Gastrocnemius medialis (tissue), 4 donors: ENCODE measurements around the gene UBE2V1. TPM values are rescaled to one million over a fixed set of nuclear protein-coding genes. Genes with fewer than 3 reads are reported as not detected.

Experiments used
- ATAC-seq, 2 donors: fragments of 150-250 bp; one replicate each; pipeline ENCODE4 v1.9.1; 2016
- DNase-seq, 2 donors: peaks; one replicate each; pipeline ENCODE4 v3.0.0-alpha.2; 2019
- H3K27ac ChIP-seq, 4 donors: fragments of 200-600 bp; sonication (generic); 1 replicate in 1 of 4; 2 replicates in 3 of 4; pipeline ENCODE4 v1.5.1; 2016 to 2018; ENCODE audit warnings: mild to moderate bottlenecking in 2 of 4, moderate library complexity in 1 of 4
- H3K27me3 ChIP-seq, 3 donors: fragments of 200-600 bp; sonication (generic) in 2 of 3; 1 replicate in 1 of 3; 2 replicates in 2 of 3; pipeline versions ENCODE4 v1.5.1 to v1.6.0; 2016 to 2019; ENCODE audit warnings: mild to moderate bottlenecking in 1 of 3, moderate library complexity in 1 of 3
- H3K36me3 ChIP-seq, 2 donors: fragments of 200-600 bp; sonication (generic) in 1 of 2; one replicate each; pipeline ENCODE4 v1.5.1; 2017 to 2018
- H3K4me1 ChIP-seq, 2 donors: fragments of 200-600 bp; sonication (generic) in 1 of 2; one replicate each; pipeline ENCODE4 v1.5.1; 2016 to 2017; ENCODE audit warnings: mild to moderate bottlenecking in 2 of 2
- H3K4me3 ChIP-seq, 4 donors: fragments of 200-600 bp; sonication (generic) in 3 of 4; 1 replicate in 1 of 4; 2 replicates in 3 of 4; pipeline ENCODE4 v1.5.1; 2016 to 2019; ENCODE audit warnings: mild to moderate bottlenecking in 2 of 4
- H3K9me3 ChIP-seq, 3 donors: fragments of 200-600 bp; sonication (generic) in 2 of 3; 1 replicate in 1 of 3; 2 replicates in 2 of 3; pipeline ENCODE4 v1.5.1; 2016 to 2019
- POLR2A ChIP-seq, 2 donors: fragments of 450-650 bp; IDR thresholded peaks; one replicate each; pipeline ENCODE4 v1.6.1; 2017; ENCODE audit warnings: antibody characterized with exemption in 2 of 2, mild to moderate bottlenecking in 2 of 2, moderate library complexity in 2 of 2
- in situ Hi-C, 4 donors: fragments of 200-750 bp; cut with MboI; loops; one replicate each; pipeline versions ENCODE4 v1.15.0 to v1.8.0; 2017; ENCODE audit warnings: low sequenced_read_pairs in 4 of 4
- intact Hi-C: fragments of 100-400 bp; cut with DNase I; formaldehyde crosslinking; loops from one replicate; pipeline ENCODE4 v1.15.1; 2023; ENCODE audit warnings: low total_unique reads
- total RNA-seq, 4 donors: library from RNA; depleted of rRNA; stranded (reverse); fragments of >200 nt; gene quantifications; one replicate each; pipeline versions ENCODE4 v1.1.0 to v1.2.3, GENCODE V29; 2016
- TF ChIP-seq, protein P1 (sequence below), 5 experiments: fragments of 450-650 bp in 3 of 5; fragments of 200-600 bp in 2 of 5; sonication (generic) in 2 of 5; IDR thresholded peaks in 4 of 5; conservative IDR thresholded peaks in 1 of 5; 1 replicate in 4 of 5; 2 replicates in 1 of 5; pipeline ENCODE4 v1.5.1; 2016 to 2019; ENCODE audit warnings: antibody characterized with exemption in 5 of 5, mild to moderate bottlenecking in 3 of 5, moderate library complexity in 3 of 5

UBE2V1 gene
- total RNA-seq, 4 donors from 2014 or later = 37.6 to 58.5 (median 46.9) TPM

DNA sequence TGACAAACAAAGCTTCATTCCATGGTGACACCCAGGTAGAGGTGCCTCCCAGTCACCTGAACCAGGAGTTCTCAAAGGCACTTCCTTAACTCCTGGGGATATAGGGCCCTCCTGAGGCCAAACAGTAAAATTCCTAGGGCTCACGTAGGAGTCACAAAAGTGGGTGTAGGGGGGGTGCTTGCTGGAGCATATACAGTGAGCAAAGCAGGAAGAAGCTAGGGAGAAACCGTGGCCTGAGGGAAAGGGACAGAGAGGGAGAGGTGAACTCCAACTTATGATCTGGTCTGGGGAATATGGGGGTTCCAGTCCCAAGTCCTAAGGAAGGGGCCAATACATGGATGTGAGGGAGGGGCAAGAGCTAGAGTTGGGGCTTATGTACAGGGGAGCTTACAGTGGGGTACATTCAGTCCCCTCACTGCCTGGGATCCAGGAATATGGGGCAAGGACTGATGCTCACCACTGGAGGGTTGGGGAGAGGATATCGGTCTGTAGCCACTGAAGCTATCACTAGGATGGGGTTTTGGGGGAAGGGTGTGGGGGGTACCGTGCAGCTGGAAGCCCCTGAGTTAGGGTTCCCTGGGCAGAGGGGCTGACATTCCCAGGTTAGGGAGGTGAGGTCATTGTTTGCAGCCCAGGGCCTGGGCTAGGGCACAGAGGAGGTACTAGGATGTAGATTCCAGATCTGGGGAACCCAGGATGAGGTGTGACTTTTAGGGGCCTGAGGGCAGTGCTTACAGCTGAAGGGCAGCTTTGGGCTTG is 39.6 kb upstream of the UBE2V1 start:
- H3K4me3 ChIP-seq = peak overlapping the region; percentile 64 to 90 (median 82)
- intact Hi-C loops (loop anchor here (1.0 to 2.0 kb wide), 2 partner anchors 11 to 32 kb away; no protein-coding TSS in a partner anchor), in situ Hi-C loops (no loop called here)
- H3K27ac ChIP-seq = peak overlapping the region; percentile 91 to 96 (median 94)
- DNase-seq (no peak), ATAC-seq (peak; percentile 23 to 30)
- no peaks in the 10 kb centered on the region for H3K36me3 ChIP-seq
- H3K9me3 ChIP-seq = no peaks in the 10 kb centered on the region
- H3K4me1 ChIP-seq = peaks cover 49 to 52% of the 10 kb centered on the region in 2 donors
- TF ChIP-seq, protein P1, sequence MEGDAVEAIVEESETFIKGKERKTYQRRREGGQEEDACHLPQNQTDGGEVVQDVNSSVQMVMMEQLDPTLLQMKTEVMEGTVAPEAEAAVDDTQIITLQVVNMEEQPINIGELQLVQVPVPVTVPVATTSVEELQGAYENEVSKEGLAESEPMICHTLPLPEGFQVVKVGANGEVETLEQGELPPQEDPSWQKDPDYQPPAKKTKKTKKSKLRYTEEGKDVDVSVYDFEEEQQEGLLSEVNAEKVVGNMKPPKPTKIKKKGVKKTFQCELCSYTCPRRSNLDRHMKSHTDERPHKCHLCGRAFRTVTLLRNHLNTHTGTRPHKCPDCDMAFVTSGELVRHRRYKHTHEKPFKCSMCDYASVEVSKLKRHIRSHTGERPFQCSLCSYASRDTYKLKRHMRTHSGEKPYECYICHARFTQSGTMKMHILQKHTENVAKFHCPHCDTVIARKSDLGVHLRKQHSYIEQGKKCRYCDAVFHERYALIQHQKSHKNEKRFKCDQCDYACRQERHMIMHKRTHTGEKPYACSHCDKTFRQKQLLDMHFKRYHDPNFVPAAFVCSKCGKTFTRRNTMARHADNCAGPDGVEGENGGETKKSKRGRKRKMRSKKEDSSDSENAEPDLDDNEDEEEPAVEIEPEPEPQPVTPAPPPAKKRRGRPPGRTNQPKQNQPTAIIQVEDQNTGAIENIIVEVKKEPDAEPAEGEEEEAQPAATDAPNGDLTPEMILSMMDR (IDR thresholded peaks at IDR 0.05 in 4 of 5, conservative IDR thresholded peaks at IDR 0.05 in 1 of 5) = peak in 3 of 5 experiments; percentile 18 to 25 (median 19)
- no peak for TF ChIP-seq POLR2A (IDR thresholded peaks at IDR 0.05)
- no peaks in the 10 kb centered on the region for H3K27me3 ChIP-seq

DNA sequence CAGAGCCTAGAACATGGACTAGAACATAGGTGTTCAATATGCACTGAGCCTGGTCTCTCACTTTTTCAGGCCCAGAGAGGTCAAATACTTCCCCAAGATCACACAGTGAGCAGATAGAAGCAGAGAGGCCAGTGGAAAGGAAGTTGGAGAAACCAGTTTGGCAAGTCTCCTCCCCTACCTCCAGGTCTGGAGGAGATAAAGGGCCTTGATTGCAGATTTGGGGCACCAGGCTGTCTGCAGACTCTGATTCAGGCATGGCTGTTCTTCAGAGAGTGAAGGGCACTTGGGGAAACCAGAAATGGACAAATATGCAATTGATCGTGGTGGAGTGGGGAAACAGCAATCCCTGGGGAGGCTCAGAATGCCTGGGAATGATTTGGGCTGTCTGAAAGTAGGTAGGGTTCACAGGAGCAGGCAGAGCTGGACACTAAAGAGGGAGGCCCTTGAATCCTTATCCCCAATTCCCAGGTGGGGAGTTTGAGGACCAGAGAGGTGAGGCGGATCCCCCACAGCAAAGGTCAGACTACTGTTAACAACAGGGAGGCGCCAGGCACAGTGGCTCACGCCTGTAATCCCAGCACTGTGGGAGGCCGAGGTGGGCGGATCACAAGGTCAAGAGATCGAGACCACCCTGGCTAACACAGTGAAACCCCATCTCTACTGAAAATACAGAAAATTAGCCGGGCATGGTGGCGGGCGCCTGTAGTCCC is 38.2 kb upstream of the UBE2V1 start:
- no peaks in the 10 kb centered on the region for H3K27me3 ChIP-seq
- H3K27ac ChIP-seq = peak overlapping the region; percentile 91 to 96 (median 94)
- in situ Hi-C loops (no loop called here), intact Hi-C loops (no loop called here)
- peak overlapping the region in 2 of 4 donors; percentile 82 to 83 for H3K4me3 ChIP-seq
- H3K36me3 ChIP-seq = no peaks in the 10 kb centered on the region
- ATAC-seq (no peak), DNase-seq (no peak)
- TF ChIP-seq, protein P1 (IDR thresholded peaks at IDR 0.05 in 4 of 5, conservative IDR thresholded peaks at IDR 0.05 in 1 of 5) = no peak
- no peak for TF ChIP-seq POLR2A (IDR thresholded peaks at IDR 0.05)
- H3K4me1 ChIP-seq = peaks cover 63 to 66% of the 10 kb centered on the region in 2 donors
- H3K9me3 ChIP-seq = no peaks in the 10 kb centered on the region

DNA sequence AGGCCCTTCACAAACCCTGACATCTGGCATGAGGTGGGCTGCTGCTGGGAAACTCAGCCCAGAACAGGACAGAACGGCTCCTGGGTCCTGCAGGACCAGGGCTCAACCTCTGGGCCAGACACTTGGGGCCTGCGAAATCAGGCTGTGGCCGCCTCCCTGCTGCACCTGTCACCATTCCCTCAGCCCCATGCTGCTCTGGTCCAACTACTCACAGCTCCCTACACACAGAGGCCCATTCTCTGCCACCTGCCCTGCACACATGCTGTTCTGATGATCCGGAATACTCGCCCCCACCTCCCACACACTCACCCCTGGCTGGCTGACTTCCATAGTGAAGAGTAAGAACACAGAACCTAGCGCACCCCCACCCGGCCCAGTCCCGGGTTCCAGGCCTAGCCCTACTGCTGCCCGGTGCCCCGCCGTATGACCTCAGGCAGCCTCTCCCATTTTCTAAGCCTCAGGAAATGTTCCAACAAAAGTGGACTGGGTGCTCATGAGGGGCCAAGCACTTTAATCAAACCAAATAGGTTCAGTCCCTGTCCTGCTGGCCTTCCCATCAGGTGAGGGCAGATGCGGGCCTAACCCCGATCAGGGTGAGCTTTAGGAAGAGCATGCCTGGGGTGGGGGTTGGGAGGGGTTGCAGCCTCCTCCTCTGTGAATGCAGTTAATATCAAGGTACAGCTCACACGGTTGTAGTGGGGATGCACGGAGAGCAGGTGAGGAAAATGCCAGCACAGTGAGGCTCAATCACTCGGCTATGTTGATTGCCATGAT is 36.7 kb upstream of the UBE2V1 start:
- Histone ChIP-seq H3K4me1 (peaks cover 64 to 68% of the 10 kb centered on the region in 2 donors), H3K4me3 (peak overlapping the region in 1 of 4 donors; percentile 29)

More for the DNA sequence above, 36.7 kb upstream of the UBE2V1 start:
- peak; percentile 56 to 83 for DNase-seq
- Histone ChIP-seq H3K27ac (peak overlapping the region; percentile 91 to 96 (median 94)), H3K36me3 (no peaks in the 10 kb centered on the region), H3K9me3 (no peaks in the 10 kb centered on the region), H3K27me3 (no peaks in the 10 kb centered on the region)
- ATAC-seq = peak; percentile 35 to 44
- TF ChIP-seq POLR2A (IDR thresholded peaks at IDR 0.05) = no peak
- TF ChIP-seq, protein P1 (IDR thresholded peaks at IDR 0.05 in 4 of 5, conservative IDR thresholded peaks at IDR 0.05 in 1 of 5) = no peak
- in situ Hi-C loops = no loop called here
- intact Hi-C loops = no loop called here
